CD4-positive, alpha-beta T cell treated with Interleukin-4 for 4 hours (primary cell): Measurements from ENCODE around the gene FAM72A.

Source experiments
- DNase-seq: peaks from one replicate; pipeline ENCODE4 v3.0.0-alpha.2; 2020

The FAM72A gene

DNA sequence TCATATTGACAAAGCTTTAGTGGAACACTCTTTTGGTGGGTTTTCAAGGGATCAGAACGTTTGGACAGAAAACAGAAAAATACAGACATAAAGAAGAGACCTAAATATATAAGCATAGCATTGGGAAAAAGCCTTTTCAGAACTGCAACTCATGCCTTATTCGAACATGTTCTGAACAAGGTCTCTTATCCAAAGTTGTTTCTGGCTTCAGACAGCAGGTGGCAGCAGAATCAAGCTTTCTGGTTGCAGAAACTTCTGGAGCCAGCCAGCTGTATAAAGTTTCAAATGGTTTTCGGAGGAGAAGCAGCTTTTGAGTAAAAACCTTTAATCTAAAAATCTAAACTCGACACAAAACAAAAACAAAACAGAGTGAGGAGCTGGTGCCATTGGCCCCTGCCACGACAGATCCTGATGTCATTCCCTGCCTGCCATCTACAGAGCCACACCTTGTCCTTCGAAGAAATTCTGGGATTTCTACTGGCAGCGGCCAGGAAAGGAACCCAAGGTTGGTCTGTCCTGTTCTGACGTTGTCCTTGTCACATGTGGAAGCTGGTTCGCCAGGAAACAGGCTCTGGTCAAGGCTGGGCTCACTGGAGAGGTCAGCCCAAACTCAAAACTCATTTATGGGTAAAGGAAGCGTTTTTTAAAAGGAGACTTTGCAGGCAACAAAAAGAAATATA, 35.1 kb downstream of the FAM72A start:
- peak; percentile 4 for DNase-seq

DNA sequence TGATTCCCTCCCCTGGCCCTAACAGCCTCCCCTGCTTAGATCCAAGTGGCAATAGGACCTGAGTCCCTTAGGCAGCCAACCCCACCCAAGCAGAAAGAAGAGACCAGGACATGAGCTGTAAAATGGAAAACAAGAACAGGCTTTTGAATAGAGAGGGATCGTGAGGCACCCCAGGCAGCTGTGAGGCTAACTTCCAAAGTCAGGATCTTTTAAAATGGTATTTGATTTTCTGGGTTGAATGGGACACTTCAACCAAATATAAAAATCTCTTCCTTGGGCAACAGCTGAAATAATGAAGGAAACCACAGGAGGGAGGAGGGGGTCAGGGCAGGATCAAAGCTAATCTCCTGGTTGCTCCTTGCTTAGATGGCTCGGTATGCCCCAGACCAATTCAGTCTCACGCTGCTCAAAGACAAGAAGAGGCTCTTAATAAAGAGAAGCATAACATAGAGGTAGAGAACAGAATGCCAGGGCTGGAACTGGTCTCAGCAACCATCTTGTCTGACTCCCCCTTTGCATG, 56.8 kb downstream of the FAM72A start:
- no peak for DNase-seq

DNA sequence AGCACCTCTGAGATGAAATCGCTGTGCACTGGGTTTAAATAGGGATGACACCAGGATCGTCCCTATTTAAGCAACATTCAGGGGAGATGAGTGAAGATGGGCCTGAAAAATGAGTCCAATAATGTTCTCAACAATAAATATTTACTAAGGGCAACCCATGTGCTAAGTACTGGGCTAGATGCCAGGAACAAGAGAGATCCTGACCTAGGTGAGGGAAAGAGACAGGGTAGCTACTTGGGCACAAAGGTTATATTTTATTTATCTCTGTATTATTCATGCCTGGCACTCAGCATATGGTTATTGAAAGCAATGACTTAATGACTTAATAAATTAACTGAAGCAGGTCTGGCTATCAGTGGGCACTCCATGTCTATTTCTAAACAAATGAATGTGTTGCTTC, 58.0 kb downstream of the FAM72A start:
- DNase-seq, result no peak

DNA sequence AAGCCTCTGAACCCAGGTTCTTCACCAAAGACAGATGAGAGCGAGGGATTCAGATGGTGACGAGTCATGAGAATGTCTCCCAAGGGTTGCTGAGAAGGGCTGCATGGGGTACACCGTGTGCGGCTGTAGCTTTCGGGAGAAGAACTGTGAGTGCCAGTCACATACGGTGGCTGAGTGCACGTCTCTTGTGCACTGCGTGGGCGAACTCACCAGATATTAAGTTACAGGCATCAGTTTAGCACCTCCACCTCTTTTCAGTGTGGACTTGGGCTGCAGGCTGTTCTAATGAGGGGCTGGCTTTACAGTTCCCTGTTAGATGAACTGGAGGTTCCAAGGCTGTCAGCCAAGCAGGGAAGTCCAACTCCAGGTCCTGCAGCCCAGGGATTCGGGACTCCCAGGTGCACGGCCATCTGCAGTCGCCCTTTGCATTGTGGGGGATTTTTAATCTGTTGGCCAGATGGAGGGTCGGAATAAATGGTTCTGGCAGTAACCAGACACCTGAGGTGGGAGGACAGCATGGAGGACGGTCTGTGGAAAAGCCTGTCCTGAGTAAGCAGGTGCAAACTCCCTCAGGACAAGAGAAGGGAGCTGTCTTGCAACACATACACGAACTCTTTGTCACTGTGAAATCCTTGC, 59.0 kb downstream of the FAM72A start:
- DNase-seq, result no peak

DNA sequence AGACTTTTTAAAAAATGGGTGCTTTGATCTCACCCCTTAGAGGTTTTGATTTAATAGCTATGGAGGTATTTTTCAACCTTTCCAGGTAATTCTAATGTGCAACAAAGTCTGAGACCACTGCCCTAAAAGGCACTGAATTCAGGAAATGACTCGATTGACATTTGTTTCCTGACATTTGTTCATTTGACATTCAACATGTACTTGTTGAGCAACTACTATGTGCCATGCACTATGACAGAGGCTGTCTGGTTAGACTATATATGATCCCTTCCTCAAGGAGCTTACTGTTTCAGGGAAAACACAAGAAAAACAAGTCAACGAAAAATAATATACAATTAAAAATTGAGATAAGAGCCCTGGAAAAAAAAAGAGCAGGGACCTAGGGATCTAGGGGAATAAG, 59.9 kb downstream of the FAM72A start:
- no peak for DNase-seq

DNA sequence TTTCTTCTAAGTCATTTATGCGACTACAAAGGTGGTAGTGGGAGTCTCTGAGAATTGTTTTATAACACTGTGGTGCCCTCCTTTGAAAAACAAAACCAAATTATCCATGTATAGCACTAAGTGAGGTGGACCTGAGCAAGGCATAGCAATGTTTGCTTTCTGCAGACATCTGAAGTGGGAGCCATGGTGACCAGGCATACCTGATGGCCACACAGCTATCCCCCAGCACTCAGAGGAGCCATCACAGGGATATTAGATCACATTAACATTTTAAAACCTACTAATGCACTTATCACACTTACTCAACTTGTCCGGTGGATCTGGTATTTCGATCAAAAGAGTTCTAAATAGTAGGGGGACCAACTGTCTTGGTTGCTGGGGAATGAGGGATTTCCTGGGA, 60.6 kb downstream of the FAM72A start:
- no peak for DNase-seq

DNA sequence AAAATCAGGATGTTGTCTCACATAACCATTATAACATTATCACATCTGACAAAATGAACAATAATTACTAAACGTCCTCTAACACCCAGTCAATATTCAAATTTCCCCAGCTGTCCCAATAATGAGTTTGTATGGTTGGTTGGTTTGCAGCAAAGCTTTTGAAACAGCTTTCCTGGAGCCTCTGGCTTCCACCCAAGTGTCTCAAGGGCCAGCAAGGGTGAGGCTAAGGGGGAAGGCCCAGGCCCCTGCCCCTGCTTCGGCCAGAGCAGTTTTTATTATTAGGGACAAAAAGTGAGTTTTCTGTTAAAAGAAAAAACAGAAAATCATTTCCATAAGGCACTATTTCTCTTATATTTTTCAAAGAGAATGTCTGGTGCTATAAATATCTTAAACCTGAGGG, 66.4 kb downstream of the FAM72A start:
- DNase-seq, result no peak
